ENCODE data around the gene CCDC201. TPM values are rescaled to one million over a fixed set of nuclear protein-coding genes. Genes with fewer than 3 reads are reported as not detected.

The CCDC201 gene
- total RNA-seq, 4 donors from 2014 or later = not detected

DNA sequence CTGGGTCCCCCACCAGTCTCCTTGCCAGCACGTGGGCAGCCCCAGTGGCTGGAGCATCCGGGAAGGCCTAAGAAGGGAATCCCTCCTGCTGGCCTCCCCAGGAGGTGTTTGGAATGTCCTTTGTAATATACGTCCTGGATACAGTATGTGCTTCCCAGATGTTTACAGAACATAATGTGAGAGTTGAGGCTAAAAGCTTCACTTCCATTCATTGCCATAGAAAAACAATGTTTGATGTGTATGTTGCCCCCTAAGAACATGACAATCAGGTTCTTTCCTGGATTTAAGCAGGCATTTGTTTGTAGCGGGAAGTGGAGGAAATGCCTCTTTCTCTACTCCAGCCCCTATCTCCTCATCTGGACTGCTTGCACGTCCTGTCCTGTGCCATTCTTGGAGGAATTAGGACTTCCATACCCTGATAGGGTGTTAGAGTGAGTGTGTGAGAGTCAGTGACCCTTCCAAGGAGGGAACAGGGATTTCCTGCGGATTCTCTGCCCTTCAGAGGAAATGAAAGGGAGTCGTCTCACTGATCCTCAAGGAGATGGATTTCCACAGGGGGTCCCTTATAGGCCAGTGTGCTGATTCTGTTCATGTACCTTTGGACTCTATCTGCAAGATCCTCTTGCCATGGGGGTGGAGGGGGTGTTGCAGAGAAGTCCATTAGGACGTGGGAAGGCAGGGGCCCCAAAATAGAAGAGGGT is 16.6 kb upstream of the CCDC201 start:
- TF ChIP-seq, protein P1, sequence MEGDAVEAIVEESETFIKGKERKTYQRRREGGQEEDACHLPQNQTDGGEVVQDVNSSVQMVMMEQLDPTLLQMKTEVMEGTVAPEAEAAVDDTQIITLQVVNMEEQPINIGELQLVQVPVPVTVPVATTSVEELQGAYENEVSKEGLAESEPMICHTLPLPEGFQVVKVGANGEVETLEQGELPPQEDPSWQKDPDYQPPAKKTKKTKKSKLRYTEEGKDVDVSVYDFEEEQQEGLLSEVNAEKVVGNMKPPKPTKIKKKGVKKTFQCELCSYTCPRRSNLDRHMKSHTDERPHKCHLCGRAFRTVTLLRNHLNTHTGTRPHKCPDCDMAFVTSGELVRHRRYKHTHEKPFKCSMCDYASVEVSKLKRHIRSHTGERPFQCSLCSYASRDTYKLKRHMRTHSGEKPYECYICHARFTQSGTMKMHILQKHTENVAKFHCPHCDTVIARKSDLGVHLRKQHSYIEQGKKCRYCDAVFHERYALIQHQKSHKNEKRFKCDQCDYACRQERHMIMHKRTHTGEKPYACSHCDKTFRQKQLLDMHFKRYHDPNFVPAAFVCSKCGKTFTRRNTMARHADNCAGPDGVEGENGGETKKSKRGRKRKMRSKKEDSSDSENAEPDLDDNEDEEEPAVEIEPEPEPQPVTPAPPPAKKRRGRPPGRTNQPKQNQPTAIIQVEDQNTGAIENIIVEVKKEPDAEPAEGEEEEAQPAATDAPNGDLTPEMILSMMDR (IDR thresholded peaks at IDR 0.05; ENCODE audit: low read depth) = no peak

- TF ChIP-seq, protein P1 (IDR thresholded peaks at IDR 0.05; ENCODE audit: low read depth) = no peak
These were observed 16.1 kb upstream of the CCDC201 start for GRCh38 chr7:45888993-45889366.

DNA sequence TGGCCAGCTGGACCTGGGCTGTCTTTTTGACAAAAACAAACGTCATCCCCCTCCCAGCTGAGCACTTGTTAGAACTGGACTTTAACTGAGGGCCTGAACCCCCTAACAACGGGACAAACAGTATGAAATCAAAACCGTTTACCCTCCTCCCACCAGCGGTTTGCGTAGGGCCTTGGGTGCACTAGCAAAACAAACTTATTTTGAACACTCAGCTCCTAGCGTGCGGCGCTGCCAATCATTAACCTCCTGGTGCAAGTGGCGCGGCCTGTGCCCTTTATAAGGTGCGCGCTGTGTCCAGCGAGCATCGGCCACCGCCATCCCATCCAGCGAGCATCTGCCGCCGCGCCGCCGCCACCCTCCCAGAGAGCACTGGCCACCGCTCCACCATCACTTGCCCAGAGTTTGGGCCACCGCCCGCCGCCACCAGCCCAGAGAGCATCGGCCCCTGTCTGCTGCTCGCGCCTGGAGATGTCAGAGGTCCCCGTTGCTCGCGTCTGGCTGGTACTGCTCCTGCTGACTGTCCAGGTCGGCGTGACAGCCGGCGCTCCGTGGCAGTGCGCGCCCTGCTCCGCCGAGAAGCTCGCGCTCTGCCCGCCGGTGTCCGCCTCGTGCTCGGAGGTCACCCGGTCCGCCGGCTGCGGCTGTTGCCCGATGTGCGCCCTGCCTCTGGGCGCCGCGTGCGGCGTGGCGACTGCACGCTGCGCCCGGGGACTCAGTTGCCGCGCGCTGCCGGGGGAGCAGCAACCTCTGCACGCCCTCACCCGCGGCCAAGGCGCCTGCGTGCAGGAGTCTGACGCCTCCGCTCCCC is 15.5 kb upstream of the CCDC201 start, which contains the start of gene IGFBP1:
Gene IGFBP1, plus strand, starts transcription at position 304 of the 808 bp plus-strand sequence. Its CDS starts 165 bp downstream, at position 469.
- TF ChIP-seq, protein P1 (IDR thresholded peaks at IDR 0.05; ENCODE audit: low read depth) = no peak

- TF ChIP-seq, protein P1 (IDR thresholded peaks at IDR 0.05; ENCODE audit: low read depth) = no peak
These were observed 14.2 kb upstream of the CCDC201 start for GRCh38 chr7:45886931-45887667.

DNA sequence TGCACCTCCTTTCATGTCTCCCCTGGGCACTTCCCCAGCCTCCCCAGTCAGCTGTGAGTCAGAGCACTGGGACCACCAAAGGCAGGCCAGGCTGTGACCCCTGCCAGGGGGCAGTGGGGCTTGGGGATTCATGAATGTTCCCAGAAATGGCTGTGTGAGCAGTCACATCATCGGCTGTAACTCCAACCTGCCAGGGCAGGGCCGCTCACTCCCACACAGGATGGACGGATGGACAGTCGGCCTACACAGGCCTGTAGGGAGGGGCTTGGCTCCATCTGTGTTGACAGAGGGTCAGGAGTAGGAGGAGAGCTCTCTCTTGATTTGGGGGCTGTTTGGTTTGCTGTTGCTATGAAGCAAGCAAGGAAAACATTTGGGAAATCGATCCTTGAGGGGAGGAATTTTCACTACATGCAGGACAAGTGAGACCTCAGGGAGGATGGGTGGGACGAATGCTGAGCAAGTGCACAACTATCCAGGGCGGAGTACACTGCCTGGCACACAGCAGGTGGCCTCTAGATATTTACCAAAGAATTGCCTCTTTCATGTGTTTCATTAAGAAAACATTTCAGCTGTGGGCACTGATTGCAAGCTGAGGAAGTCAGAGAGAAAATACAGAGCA is 12.5 kb upstream of the CCDC201 start:
- TF ChIP-seq, protein P1 (IDR thresholded peaks at IDR 0.05; ENCODE audit: low read depth) = no peak

GRCh38 chr7:45884136-45884535 is 11.3 kb upstream of the CCDC201 start:
- TF ChIP-seq, protein P1 (IDR thresholded peaks at IDR 0.05; ENCODE audit: low read depth) = no peak

Data from subcutaneous adipose tissue (tissue), 4 donors.